Ishikawa (cell line): ENCODE measurements around the gene FLNC.

Experiments
- CEBPB ChIP-seq: IDR thresholded peaks from 2 replicates; pipeline ENCODE4 v1.6.1; 2012
- CREB1 ChIP-seq: IDR thresholded peaks from 2 replicates; pipeline ENCODE4 v1.6.1; 2012; ENCODE audit warnings: low read depth
- EGR1 ChIP-seq: IDR thresholded peaks from 2 replicates; pipeline ENCODE4 v1.6.1; 2012
- EP300 ChIP-seq: IDR thresholded peaks from 2 replicates; pipeline ENCODE4 v1.6.1; 2012; ENCODE audit warnings: borderline replicate concordance
- FOXM1 ChIP-seq: IDR thresholded peaks from 2 replicates; pipeline ENCODE4 v1.6.1; 2012; ENCODE audit warnings: low read depth, borderline replicate concordance
- MAX ChIP-seq: IDR thresholded peaks from 2 replicates; pipeline ENCODE4 v1.6.1; 2012
- NFIC ChIP-seq: IDR thresholded peaks from 2 replicates; pipeline ENCODE4 v1.6.1; 2012
- RAD21 ChIP-seq: IDR thresholded peaks from 2 replicates; pipeline ENCODE4 v1.6.1; 2012; ENCODE audit warnings: low read depth
- REST ChIP-seq: IDR thresholded peaks from 2 replicates; pipeline ENCODE4 v1.6.1; 2012; ENCODE audit warnings: low read depth, mild to moderate bottlenecking
- TAF1 ChIP-seq: IDR thresholded peaks from 2 replicates; pipeline ENCODE4 v1.6.1; 2012; ENCODE audit warnings: low read depth, mild to moderate bottlenecking
- TCF12 ChIP-seq: IDR thresholded peaks from 2 replicates; pipeline ENCODE4 v1.6.1; 2012; ENCODE audit warnings: low read depth
- TEAD4 ChIP-seq: IDR thresholded peaks from 2 replicates; pipeline ENCODE4 v1.6.1; 2012
- USF1 ChIP-seq: IDR thresholded peaks from 2 replicates; pipeline ENCODE4 v1.6.1; 2012
- YY1 ChIP-seq: IDR thresholded peaks from 2 replicates; pipeline ENCODE4 v1.6.1; 2012; ENCODE audit warnings: low read depth
- ZBTB7A ChIP-seq: IDR thresholded peaks from 2 replicates; pipeline ENCODE4 v1.6.1; 2012; ENCODE audit warnings: low read depth

The FLNC gene

GRCh38 chr7:128836729-128837348, 6.6 kb downstream of the FLNC start:
- no peak for TF ChIP-seq CEBPB

- TF ChIP-seq NFIC (no peak), USF1 (no peak), RAD21 (no peak), YY1 (no peak), REST (no peak), CEBPB (no peak), CREB1 (no peak), TEAD4 (no peak), FOXM1 (no peak), ZBTB7A (no peak), TAF1 (no peak), EGR1 (no peak), MAX (no peak), EP300 (no peak), TCF12 (no peak)
Observed at GRCh38 chr7:128837521-128837921, 7.3 kb downstream of the FLNC start.

GRCh38 chr7:128838109-128838779, 8.0 kb downstream of the FLNC start:
- no peak for TF ChIP-seq FOXM1
- no peak for TF ChIP-seq CEBPB
- TF ChIP-seq RAD21 = no peak
- no peak for TF ChIP-seq EP300
- no peak for TF ChIP-seq YY1
- no peak for TF ChIP-seq REST
- TF ChIP-seq TAF1 = no peak
- TF ChIP-seq TEAD4 = no peak
- TF ChIP-seq NFIC = no peak
- no peak for TF ChIP-seq TCF12
- no peak for TF ChIP-seq MAX
- no peak for TF ChIP-seq EGR1
- TF ChIP-seq ZBTB7A = no peak
- TF ChIP-seq CREB1 = no peak
- TF ChIP-seq USF1 = no peak

- TF ChIP-seq EP300 (no peak), REST (no peak), CREB1 (no peak), ZBTB7A (no peak), MAX (no peak), YY1 (no peak), TEAD4 (no peak), TAF1 (no peak), RAD21 (no peak), FOXM1 (no peak), CEBPB (no peak), EGR1 (no peak), TCF12 (no peak), NFIC (no peak), USF1 (no peak)
Observed at GRCh38 chr7:128838981-128839731, 8.9 kb downstream of the FLNC start.
